OCI-LY1 (cell line): ENCODE results near the gene MRPS10.
"Not testable (repeated sequence)": the region's sequence is repeated elsewhere in the genome, so short reads cannot be mapped to it uniquely, and the experiment has no call there.

Experiments used
- H2AFZ ChIP-seq: fragments of 200-600 bp; sonication (generic), shearing (Covaris generic); 2 replicates; pipeline ENCODE4 v1.6.0; 2014; ENCODE audit warnings: antibody characterized with exemption, mild to moderate bottlenecking, low read length
- H3F3A ChIP-seq: fragments of 200-600 bp; sonication (generic), shearing (Covaris generic); 2 replicates; pipeline ENCODE4 v1.6.0; 2014; ENCODE audit warnings: mild to moderate bottlenecking, antibody characterized with exemption, low read length, moderate library complexity; ENCODE audit not compliant: insufficient read depth
- H3K27ac ChIP-seq: fragments of 200-600 bp; sonication (generic); 2 replicates; pipeline ENCODE4 v1.5.1; 2014; ENCODE audit warnings: low read length, mixed run types, mild to moderate bottlenecking, low read depth; ENCODE audit not compliant: poor library complexity, severe bottlenecking
- H3K27me3 ChIP-seq: fragments of 200-600 bp; sonication (generic); 2 replicates; pipeline ENCODE4 v1.6.0; 2014; ENCODE audit warnings: antibody characterized with exemption, mild to moderate bottlenecking, low read length, moderate library complexity; ENCODE audit not compliant: insufficient read depth
- H3K36me3 ChIP-seq: fragments of 200-600 bp; sonication (generic); 2 replicates; pipeline ENCODE4 v1.6.1; 2014; ENCODE audit warnings: mild to moderate bottlenecking, antibody characterized with exemption, low read length, moderate library complexity, mixed read lengths; ENCODE audit not compliant: insufficient read depth
- H3K4me1 ChIP-seq: fragments of 200-600 bp; sonication (generic); 2 replicates; pipeline ENCODE4 v1.5.1; 2014; ENCODE audit warnings: mild to moderate bottlenecking, low read length, moderate library complexity; ENCODE audit not compliant: insufficient read depth, severe bottlenecking
- H3K4me2 ChIP-seq: fragments of 200-600 bp; sonication (generic), shearing (Covaris generic); 2 replicates; pipeline ENCODE4 v1.6.1; 2014; ENCODE audit warnings: low read length
- H3K4me3 ChIP-seq: fragments of 200-600 bp; sonication (generic); 2 replicates; pipeline ENCODE4 v1.5.1; 2014; ENCODE audit warnings: low read length, low read depth, mild to moderate bottlenecking, mixed read lengths; ENCODE audit not compliant: poor library complexity, severe bottlenecking
- H3K79me2 ChIP-seq: fragments of 200-600 bp; shearing (Covaris generic); 2 replicates; pipeline ENCODE4 v1.6.1; 2016; ENCODE audit warnings: mixed run types, low read length, mixed read lengths; ENCODE audit not compliant: insufficient read depth
- H3K9ac ChIP-seq: fragments of 200-600 bp; sonication (generic), shearing (Covaris generic); 2 replicates; pipeline ENCODE4 v1.6.1; 2014; ENCODE audit warnings: mild to moderate bottlenecking, low read length, mixed read lengths
- H3K9me2 ChIP-seq: fragments of 200-600 bp; sonication (generic), shearing (Covaris generic); 2 replicates; pipeline ENCODE4 v1.6.1; 2014; ENCODE audit warnings: low read depth, mild to moderate bottlenecking, low read length, mixed read lengths
- H3K9me3 ChIP-seq: fragments of 200-600 bp; shearing (Covaris generic); 2 replicates; pipeline ENCODE4 v1.6.1; 2014; ENCODE audit warnings: low read length, mixed read lengths
- H4K20me1 ChIP-seq: fragments of 200-600 bp; sonication (generic), shearing (Covaris generic); 2 replicates; pipeline ENCODE4 v1.6.0; 2016; ENCODE audit warnings: mild to moderate bottlenecking, low read length; ENCODE audit not compliant: insufficient read depth
- CTCF ChIP-seq: fragments of 200-600 bp; sonication (generic), shearing (Covaris generic); IDR thresholded peaks from 2 replicates; pipeline ENCODE4 v1.5.1; 2017; ENCODE audit warnings: mild to moderate bottlenecking, antibody characterized with exemption, low read length, moderate library complexity, mixed read lengths
- EZH2 ChIP-seq: fragments of 200-600 bp; sonication (generic), shearing (Covaris generic); IDR thresholded peaks from 2 replicates; pipeline ENCODE4 v1.8.0; 2017; ENCODE audit warnings: borderline replicate concordance, mixed run types, mild to moderate bottlenecking, antibody characterized with exemption, low read length, moderate library complexity, mixed read lengths

The MRPS10 gene

GRCh38 chr6:42217157-42217518 lies 523 bp downstream of the MRPS10 start:
- Histone ChIP-seq H3K9ac (peak overlapping the region; percentile 93), H2AFZ (peak overlapping the region; percentile 59), H3K27me3 (no peaks in the 10 kb centered on the region), H3K4me2 (peak overlapping the region; percentile 88), H4K20me1 (no peaks in the 10 kb centered on the region), H3K9me2 (no peaks in the 10 kb centered on the region), H3K79me2 (peaks cover 9% of the 10 kb centered on the region), H3K4me3 (peak overlapping the region; percentile 94), H3K27ac (no peak overlapping the region), H3K4me1 (peaks cover 22% of the 10 kb centered on the region), H3K9me3 (no peaks in the 10 kb centered on the region), H3F3A (no peaks in the 10 kb centered on the region), H3K36me3 (peaks cover 19% of the 10 kb centered on the region)
- TF ChIP-seq EZH2 (no peak), CTCF (no peak)

- not testable (repeated sequence) for H4K20me1 ChIP-seq, H2AFZ ChIP-seq, H3K27ac ChIP-seq, H3K79me2 ChIP-seq, H3K9me3 ChIP-seq, H3K9me2 ChIP-seq, H3F3A ChIP-seq, H3K27me3 ChIP-seq
- peaks cover 22% of the 10 kb centered on the region for H3K4me1 ChIP-seq
- peak overlapping the region; percentile 88 for H3K4me2 ChIP-seq
- H3K4me3 ChIP-seq: peak overlapping the region; percentile 94
- H3K9ac ChIP-seq: peak overlapping the region; percentile 93; the same call in 1 of the 2 replicates
- H3K36me3 ChIP-seq: peaks cover 26% of the 10 kb centered on the region
Observed at GRCh38 chr6:42216495-42216894, 1.2 kb downstream of the MRPS10 start.

GRCh38 chr6:42212442-42212841 lies 5.2 kb downstream of the MRPS10 start:
- TF ChIP-seq EZH2 (no peak), CTCF (no peak)
- Histone ChIP-seq H4K20me1 (no peaks in the 10 kb centered on the region), H3K9ac (no peak overlapping the region), H3K79me2 (peaks cover 8% of the 10 kb centered on the region), H3K9me2 (no peaks in the 10 kb centered on the region), H3K4me1 (peaks cover 17% of the 10 kb centered on the region), H3K27me3 (no peaks in the 10 kb centered on the region), H3F3A (no peaks in the 10 kb centered on the region), H2AFZ (no peak overlapping the region), H3K36me3 (peaks cover 62% of the 10 kb centered on the region), H3K9me3 (no peaks in the 10 kb centered on the region), H3K4me3 (no peak overlapping the region), H3K4me2 (no peak overlapping the region), H3K27ac (no peak overlapping the region)

GRCh38 chr6:42211726-42212125 lies 5.9 kb downstream of the MRPS10 start:
- no peak overlapping the region for H3K27ac ChIP-seq
- H3K4me1 ChIP-seq: peaks cover 12% of the 10 kb centered on the region
- no peaks in the 10 kb centered on the region for H4K20me1 ChIP-seq
- H3K9ac ChIP-seq: no peak overlapping the region
- H3K4me2 ChIP-seq: no peak overlapping the region
- no peak for TF ChIP-seq EZH2
- TF ChIP-seq CTCF: no peak
- no peaks in the 10 kb centered on the region for H3K9me3 ChIP-seq
- H3K36me3 ChIP-seq: peaks cover 63% of the 10 kb centered on the region
- no peak overlapping the region for H2AFZ ChIP-seq
- no peaks in the 10 kb centered on the region for H3K27me3 ChIP-seq
- H3K4me3 ChIP-seq: no peak overlapping the region
- peaks cover under 1% of the 10 kb centered on the region for H3K79me2 ChIP-seq
- no peaks in the 10 kb centered on the region for H3F3A ChIP-seq
- no peaks in the 10 kb centered on the region for H3K9me2 ChIP-seq
